GM12892 (cell line): ENCODE results near the gene CNTNAP2.
A peak's percentile ranks its signal among the peaks of the same experiment; 100 is the strongest.
"Not testable (repeated sequence)": the region's sequence is repeated elsewhere in the genome, so short reads cannot be mapped to it uniquely, and the experiment has no call there.

Experiments
- DNase-seq: peaks from one replicate; pipeline ENCODE4 v3.0.0; 2011; ENCODE audit not compliant: insufficient read length
- FAIRE-seq: peaks from 2 replicates; lab custom pipeline; 2011; peaks lifted over from hg19 to GRCh38; lab: Jason Lieb, UNC
- POLR2A ChIP-seq: IDR thresholded peaks from 2 replicates; pipeline ENCODE4 v1.6.1; 2011; ENCODE audit warnings: low read depth, low read length, control low read depth
- POLR2AphosphoS5 ChIP-seq: IDR thresholded peaks from 2 replicates; pipeline ENCODE4 v1.6.1; 2011; ENCODE audit warnings: low read depth, low read length, control low read depth
- TAF1 ChIP-seq: IDR thresholded peaks from 2 replicates; pipeline ENCODE4 v1.6.1; 2011; ENCODE audit warnings: low read depth, mild to moderate bottlenecking, control low read depth, low read length, borderline replicate concordance

The CNTNAP2 gene

DNA sequence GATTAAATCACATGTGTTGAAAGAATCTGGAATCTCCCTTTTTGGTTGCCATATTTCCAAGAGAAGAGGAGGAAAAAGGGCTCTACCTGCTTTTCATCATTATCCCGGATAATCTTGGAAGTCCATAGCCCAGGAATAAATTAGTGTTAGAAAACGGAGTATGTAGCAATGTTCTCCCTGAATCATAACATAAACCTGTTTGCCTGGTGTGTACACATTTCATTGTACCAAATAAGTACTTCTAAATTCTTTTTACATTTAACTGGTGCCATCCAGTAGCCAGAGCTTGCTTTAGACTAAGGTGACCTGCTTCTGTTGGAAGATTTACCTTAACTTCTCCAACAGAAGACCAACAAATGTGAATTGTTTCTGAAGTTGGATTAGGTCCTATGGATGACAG lies 2291.7 kb downstream of the CNTNAP2 start:
- DNase-seq (no peak), FAIRE-seq (no peak)
- TF ChIP-seq POLR2A, result no peak
- TF ChIP-seq POLR2AphosphoS5, result no peak
- TF ChIP-seq TAF1, result no peak

DNA sequence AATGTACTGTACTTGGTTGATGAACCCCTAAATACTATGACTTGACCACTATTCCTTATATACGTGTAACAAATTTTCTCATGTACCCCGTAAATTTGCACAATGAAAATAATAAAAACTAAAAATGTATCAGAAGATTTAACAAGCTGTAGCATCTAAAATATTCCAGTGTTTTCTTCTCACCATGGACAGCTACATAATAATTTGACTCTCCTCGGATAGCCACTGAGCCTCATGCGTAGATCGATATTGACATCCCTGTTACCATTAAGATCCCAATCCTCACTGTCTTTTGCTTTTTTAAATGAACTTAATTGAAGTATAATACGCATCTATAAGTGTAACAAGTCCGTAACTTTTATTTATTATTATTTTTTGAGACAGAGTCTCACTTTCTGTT lies 2294.3 kb downstream of the CNTNAP2 start:
- DNase-seq, result no peak
- no peak for TF ChIP-seq POLR2A
- TF ChIP-seq POLR2AphosphoS5, result no peak
- TF ChIP-seq TAF1, result no peak
- no peak for FAIRE-seq

DNA sequence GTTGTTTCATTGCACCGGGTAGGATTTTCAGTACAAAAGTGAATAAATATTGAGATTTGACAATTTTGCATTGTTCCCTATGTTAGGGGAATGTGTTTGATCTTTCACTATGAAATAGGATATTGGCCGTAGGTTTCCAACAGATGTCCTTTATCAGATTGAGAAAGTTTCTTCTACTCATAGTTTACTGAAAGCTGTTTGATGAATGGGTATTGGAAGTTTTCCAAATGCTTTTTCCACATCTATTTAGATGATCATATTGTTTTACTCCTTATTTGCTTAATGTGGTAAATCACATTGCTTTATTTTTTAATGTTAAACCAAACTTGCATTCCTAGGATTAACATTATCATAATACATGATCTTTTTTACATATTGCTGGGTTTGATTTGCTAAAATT lies 2296.1 kb downstream of the CNTNAP2 start:
- TF ChIP-seq POLR2A (no peak), POLR2AphosphoS5 (no peak), TAF1 (no peak)
- DNase-seq (no peak), FAIRE-seq (no peak)

DNA sequence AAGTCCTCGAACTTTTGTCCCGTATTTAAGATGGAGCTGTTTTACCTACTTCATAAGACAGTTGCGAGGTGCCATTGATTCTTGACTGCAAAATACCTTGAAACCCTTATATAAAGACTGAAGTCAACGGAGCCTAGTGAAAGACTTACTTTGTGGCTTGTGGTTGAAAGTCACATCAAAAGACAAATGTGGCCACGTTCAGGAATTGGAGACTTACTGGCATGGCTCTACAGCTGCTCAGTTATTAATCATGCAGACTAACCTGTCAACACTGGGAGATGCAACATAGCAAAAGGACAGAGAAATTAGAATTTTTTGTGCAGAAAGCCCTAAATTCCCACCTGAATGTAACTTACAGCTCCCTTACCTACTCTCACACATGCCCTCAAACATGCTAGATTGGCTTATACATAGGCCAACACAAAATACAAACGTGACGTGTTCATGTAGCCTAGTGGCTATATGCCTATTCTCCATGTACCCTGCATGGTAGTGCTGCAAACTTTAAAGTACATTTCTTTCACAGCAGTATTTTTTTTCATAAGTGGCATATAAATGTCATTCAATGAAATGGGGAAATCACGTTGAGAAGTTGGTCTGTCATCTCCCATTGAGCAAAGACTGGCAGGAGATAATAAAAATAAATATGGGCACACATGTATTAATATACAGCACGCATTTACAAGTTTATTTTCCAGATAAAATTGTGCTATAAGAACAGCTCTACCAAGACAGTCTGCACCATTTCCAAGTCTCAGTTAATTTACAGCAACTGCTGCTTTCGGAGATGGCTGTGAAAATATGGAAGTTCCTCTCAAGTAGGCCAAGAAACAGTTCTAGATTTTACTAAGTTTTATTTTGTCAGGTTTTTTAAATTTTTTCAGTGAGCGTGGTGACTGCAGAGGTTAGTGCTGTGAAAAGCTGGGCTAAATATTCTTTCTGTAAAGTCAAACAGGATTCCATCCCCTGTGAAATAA lies 2303.5 kb downstream of the CNTNAP2 start:
- no peak for DNase-seq
- TF ChIP-seq POLR2A (no peak), TAF1 (no peak), POLR2AphosphoS5 (no peak)
- peak; percentile 83 for FAIRE-seq

DNA sequence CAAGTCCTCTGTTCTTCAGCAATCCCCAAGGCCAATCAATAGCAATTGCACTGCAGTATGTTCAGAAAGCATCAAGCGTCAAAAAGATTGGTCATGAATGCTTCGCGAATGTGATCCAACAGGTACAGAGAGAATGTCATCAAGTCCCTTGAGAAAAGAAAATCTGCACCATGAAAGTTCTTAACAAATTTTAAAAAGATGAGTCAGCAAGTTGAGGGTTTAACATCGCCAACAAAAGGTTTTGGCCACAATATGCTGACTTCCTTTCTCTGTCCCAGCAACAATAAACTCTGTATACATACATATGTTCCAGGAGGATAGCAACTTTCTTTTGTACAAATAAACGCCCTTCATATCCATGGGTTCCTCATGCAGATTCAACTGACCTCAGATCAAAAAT lies 2305.4 kb downstream of the CNTNAP2 start:
- DNase-seq (no peak), FAIRE-seq (no peak)
- TF ChIP-seq POLR2AphosphoS5, result no peak
- TF ChIP-seq TAF1, result no peak
- TF ChIP-seq POLR2A, result no peak

DNA sequence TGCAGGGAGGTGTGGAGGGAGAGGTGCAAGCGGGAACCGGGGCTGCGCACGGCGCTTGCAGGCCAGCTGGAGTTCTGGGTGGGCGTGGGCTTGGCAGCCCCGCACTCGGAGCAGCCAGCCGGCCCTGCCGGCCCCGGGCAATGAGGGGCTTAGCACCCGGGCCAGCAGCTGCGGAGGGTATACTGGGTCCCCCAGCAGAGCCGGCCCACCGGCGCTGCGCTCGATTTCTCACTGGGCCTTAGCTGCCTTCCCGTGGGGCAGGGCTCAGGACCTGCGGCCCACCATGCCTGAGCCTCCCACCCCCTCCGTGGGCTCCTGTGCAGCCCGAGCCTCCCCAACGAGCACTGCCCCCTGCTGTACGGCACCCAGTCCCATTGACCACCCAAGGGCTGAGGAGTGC lies 2309.8 kb downstream of the CNTNAP2 start:
- FAIRE-seq, result not testable (repeated sequence)

DNA sequence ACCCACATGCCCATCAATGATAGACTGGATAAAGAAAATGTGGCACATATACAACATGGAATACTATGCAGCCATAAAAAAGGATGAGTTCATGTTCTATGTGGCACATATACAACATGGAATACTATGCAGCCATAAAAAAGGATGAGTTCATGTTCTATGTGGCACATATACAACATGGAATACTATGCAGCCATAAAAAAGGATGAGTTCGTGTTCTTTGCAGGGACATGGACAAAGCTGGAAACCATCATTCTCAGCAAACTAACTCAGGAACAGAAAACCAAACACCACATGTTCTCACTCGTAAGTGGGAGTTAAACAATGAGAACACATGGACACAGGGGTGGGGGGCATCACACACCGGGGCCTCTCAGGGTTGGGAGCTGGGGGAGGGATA lies 2314.1 kb downstream of the CNTNAP2 start:
- not testable (repeated sequence) for DNase-seq, FAIRE-seq

More for the DNA sequence above, 2309.8 kb downstream of the CNTNAP2 start:
- not testable (repeated sequence) for DNase-seq

DNA sequence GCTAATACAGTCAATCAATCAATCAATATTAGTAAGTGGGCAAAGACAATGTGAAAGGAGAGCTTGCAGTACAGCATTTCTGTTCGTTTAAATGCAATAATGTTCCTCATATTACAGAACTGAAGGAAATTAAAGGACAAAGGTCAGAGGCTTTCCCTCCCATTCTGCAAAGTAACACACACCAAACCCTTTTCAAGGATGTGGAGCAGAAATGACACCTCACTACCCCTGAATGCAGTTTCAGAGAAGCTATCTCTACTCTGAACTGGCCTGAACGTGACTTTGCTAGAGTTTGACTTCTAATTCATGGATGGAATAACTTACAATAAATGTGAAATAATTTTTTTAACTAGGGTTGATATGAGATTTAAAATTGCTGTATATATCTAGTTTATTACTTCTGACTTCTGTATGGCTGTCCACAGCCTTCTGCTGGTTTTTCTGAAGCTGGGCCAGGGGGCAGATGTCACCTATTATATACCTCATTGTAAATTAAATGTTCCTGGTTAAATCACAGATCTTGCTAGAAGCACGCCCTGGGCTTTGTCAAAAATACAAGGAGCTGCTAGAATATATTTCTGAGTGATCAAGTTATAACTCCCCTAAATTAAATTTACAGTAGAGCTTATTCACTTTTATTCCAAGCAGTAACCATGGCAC lies 2317.1 kb downstream of the CNTNAP2 start:
- DNase-seq (no peak), FAIRE-seq (no peak)
- no peak for TF ChIP-seq POLR2A
- no peak for TF ChIP-seq TAF1

DNA sequence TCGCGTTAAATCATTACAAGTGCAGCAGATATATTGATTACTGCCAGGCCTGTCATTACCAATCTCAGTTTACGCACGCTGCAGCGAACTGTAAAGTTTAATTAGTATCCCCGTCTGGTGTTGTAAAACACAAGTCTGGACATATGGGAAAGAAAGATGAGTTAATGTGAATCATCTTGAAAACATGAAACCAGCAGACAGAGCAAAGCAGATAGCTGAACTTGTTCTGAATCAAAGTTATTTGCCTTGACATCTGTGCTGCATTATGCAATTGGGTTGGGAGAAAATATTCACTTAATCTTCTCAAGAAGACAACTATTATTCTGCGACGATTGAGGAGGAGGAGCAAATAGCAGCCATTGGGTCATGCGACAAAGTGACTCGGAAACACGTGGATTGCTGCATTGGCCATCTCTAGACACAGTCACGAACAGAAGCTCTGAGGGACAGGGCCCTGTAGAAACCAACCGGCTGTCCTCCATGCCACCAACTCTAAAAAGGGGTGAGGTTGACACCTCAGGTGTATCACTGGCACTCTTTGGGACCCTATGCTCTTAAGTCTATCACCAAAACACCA lies 2317.7 kb downstream of the CNTNAP2 start:
- DNase-seq (no peak), FAIRE-seq (no peak)
- TF ChIP-seq TAF1 (no peak), POLR2AphosphoS5 (no peak), POLR2A (no peak)

DNA sequence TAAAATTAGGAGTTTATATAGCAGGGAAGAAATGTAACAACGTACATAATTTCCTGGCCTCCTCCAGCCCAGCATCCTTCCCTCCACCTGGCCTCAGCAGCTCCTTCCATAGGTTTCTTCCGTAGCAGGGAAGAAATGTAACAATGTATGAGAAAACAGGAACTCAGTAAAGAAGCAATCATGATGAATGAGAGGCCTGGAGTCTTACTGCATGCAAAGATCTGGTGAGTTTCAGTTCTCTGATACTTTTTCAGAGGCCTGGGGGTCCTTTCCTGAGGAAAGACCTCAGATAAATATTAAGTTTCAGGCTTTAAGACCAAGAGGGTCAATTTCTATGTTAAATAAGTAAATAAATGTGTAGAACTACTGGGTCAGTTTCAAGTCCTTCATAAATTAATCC lies 2318.3 kb downstream of the CNTNAP2 start:
- DNase-seq (no peak), FAIRE-seq (no peak)
- TF ChIP-seq TAF1 (no peak), POLR2A (no peak), POLR2AphosphoS5 (no peak)

DNA sequence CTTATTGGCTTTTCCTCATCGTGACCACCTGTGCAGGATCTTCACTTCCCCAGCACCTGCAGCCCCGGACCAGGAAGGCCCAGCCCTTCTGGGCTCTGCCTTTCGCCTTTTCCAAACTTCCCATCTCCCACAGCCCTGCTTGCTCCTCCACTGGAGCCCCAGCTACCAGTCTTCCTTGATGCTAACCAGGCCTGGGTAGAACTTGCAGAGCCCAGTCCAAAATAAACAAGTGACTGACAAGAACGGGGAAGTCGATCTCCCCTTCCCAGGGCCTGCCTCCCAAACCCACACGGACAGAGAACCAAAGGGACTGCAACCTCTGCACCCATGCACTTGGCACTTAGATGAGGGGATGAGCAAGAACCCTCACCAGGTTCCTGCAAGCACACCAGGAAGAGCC lies 2319.1 kb downstream of the CNTNAP2 start:
- TF ChIP-seq TAF1 (no peak), POLR2A (no peak), POLR2AphosphoS5 (no peak)
- no peak for DNase-seq
- FAIRE-seq, result no peak

DNA sequence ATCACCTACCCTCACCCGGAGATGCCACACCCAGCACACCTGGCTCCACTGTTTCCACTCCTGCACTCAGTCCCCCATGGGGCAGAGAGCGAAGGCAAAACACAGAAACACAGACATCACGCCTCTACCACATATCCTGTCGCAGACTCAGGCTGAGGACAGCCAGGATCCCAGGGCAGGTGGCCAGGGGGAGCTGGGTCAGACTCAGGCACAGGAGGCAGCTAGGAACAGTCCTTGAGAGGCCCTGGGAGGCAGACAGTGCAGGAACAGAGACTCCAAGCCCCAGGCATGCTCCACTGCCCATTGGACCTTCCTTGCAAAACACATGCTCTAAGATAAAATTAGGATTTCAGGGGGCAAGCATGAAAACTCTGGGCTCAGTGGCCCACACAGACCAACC lies 2319.5 kb downstream of the CNTNAP2 start:
- DNase-seq, result no peak
- TF ChIP-seq POLR2A (no peak), TAF1 (no peak), POLR2AphosphoS5 (no peak)
- no peak for FAIRE-seq
